Activated effector memory CD4-positive, alpha-beta T cell treated with anti-CD3 and anti-CD28 coated beads, Interleukin-2, amount 50 U/mL, for 16 hours (primary cell): Measurements from ENCODE around the gene ARID5B.

Experiments
- DNase-seq: peaks from one replicate; pipeline ENCODE4 v3.0.0-alpha.2; 2020

Gene ARID5B, protein sequence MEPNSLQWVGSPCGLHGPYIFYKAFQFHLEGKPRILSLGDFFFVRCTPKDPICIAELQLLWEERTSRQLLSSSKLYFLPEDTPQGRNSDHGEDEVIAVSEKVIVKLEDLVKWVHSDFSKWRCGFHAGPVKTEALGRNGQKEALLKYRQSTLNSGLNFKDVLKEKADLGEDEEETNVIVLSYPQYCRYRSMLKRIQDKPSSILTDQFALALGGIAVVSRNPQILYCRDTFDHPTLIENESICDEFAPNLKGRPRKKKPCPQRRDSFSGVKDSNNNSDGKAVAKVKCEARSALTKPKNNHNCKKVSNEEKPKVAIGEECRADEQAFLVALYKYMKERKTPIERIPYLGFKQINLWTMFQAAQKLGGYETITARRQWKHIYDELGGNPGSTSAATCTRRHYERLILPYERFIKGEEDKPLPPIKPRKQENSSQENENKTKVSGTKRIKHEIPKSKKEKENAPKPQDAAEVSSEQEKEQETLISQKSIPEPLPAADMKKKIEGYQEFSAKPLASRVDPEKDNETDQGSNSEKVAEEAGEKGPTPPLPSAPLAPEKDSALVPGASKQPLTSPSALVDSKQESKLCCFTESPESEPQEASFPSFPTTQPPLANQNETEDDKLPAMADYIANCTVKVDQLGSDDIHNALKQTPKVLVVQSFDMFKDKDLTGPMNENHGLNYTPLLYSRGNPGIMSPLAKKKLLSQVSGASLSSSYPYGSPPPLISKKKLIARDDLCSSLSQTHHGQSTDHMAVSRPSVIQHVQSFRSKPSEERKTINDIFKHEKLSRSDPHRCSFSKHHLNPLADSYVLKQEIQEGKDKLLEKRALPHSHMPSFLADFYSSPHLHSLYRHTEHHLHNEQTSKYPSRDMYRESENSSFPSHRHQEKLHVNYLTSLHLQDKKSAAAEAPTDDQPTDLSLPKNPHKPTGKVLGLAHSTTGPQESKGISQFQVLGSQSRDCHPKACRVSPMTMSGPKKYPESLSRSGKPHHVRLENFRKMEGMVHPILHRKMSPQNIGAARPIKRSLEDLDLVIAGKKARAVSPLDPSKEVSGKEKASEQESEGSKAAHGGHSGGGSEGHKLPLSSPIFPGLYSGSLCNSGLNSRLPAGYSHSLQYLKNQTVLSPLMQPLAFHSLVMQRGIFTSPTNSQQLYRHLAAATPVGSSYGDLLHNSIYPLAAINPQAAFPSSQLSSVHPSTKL

DNA sequence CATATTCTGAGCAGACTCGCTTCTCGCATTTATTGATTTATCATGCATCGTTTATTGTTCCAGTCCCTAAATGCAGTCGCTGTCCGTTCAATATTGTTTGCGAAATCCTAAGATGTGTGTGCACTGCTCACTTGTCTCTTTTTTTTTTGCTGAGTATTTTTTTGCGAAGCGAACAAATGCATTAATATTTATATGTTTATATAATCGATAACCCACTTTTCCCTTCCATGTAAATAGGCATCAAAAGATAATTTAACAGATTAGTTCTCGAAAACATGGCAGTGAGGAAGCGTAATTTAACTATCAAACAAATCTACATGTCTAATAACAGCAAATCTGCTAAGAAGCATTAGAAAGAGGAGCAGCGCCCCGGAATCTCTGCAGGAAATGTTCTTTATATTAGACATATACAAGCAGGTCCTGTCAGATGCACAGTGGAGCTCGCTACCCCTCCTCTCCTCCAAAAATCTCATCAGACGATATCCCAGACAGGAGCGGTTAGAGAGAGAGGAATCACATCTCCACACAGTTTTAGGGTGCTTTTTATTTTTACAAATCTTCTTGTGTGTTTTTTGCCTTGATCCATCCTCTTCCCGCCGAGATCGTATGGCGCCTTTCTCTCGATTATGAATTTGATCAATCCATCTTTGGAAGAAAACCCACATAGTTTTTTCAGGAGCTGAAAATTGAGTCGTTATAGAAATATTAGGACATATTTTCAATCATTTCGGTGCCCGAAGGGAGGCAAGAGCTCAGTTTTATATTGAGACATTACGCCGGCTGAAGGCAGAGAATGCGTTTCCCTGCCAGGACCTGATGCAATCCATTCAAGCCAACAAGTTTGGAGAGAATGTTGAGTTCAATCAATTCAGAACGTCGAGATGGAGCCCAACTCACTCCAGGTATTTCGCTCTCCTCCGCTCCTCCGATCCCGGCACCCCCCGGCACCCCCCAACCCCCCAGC lies at the start of gene ARID5B:
Gene ARID5B (plus strand): TSS at position 871 of the 964 bp plus-strand sequence. CDS start 11 bp downstream, at position 882.
- peak; percentile 80 for DNase-seq

- DNase-seq, result no peak
These were observed 49.2 kb upstream of the ARID5B start for GRCh38 chr10:61852261-61852660.

DNA sequence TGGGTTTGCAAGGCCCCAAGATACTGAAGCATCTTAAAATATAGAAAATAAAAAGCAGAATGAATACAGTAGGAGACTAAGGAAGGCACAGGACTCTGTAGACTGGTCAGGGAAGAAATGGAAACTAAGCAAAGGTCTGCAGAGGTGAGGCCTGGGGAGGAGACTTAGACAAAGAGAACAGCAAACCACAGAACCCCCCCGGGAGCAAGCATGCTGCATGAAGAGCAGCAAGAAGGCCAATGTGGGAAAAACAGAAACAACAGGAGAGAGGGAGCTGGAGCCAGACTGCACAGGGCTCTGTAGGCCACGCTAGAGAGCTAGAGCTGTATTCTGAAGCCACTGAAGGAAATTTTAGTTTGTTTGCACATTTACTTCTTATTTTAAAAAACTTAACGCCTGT lies 45.7 kb upstream of the ARID5B start:
- no peak for DNase-seq

- no peak for DNase-seq
These were observed 43.8 kb upstream of the ARID5B start for GRCh38 chr10:61857746-61858145.

- DNase-seq, result no peak
These were observed 41.7 kb upstream of the ARID5B start for GRCh38 chr10:61859786-61860185.

- DNase-seq, result no peak
These were observed 40.3 kb upstream of the ARID5B start for GRCh38 chr10:61860964-61861758.

DNA sequence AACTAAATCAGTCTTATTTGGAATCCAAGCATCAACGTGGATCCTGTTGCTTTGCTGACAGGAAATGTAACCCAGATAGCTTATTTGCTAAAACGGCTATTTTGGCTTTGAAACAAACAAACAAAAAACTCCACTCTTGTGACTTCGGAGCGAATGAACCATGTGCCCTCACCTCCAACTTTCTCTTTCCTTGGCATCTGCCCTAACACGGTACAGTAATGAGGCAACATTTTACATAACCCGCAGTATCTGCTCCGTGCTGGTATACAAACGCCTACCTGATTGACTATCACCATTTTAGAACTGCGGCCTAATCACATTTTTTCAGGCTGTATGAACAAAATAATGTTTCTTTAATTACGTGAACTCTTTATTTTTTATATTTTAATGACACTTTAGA lies 37.5 kb upstream of the ARID5B start:
- no peak for DNase-seq

DNA sequence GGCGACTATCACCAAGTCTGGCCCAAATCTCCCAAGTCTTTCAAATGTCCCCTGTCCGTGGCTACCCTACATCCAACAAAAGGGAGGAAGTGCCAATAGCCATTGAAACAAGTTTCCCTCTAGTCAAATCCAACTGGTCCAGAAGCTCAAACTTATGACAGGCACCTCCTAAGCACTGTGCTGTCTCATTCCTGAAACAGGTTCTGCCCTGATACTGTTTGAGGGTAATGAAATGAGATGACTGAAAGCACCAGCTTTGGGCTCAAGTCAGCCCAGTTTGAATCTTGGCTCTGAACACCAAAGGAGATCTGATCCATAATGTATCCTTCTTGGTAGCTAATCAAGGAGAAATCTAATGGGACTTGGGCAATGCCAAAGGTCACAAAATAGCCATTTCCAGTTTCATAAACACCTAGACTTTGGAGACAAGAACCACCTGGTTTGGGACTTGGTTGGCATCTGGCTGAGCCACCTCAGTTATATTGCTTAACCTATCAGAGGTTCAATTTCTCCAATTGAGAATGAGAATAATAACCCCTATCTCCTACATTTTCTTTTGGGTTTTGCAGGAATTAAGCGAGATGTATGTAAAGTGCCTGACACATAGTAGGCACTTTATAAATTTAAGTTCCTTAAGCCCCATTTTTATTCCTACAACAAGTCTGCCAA lies 34.7 kb upstream of the ARID5B start:
- no peak for DNase-seq

GRCh38 chr10:61867374-61867773 lies 34.1 kb upstream of the ARID5B start:
- DNase-seq, result peak; percentile 62

GRCh38 chr10:61867817-61868216 lies 33.7 kb upstream of the ARID5B start:
- peak; percentile 83 for DNase-seq

DNA sequence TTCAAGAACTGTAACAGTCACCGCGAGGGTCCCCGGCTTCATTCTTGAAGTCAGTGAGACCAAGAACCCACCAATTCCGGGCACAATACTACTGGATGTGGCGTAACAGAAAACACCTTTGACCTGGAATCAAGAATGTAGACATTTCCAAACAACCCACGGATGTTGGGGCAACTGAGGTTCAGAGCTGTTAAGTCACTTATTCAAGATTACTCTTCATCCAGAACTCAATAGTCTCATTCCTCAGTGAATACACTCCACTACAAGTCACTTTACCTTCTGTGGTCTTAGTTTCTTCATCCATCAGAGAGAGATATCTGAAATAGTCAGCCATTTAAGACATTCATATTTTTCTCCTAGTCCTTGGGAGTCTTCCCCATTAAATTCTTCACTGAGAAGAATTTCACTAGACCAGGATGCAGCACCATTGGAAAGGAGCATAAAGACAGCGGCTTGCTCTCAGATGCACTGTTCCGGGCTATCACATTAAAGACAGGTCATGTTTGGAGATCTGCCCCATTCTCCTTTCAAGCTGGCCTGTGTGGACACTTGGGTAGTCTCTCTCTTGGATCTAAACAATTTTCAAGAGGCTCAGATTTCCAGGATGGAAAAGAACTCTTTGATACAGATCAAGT lies 32.3 kb upstream of the ARID5B start:
- DNase-seq, result no peak

GRCh38 chr10:61869774-61870525 lies 31.5 kb upstream of the ARID5B start:
- no peak for DNase-seq

- DNase-seq, result no peak
These were observed 31.0 kb upstream of the ARID5B start for GRCh38 chr10:61870526-61870895.

DNA sequence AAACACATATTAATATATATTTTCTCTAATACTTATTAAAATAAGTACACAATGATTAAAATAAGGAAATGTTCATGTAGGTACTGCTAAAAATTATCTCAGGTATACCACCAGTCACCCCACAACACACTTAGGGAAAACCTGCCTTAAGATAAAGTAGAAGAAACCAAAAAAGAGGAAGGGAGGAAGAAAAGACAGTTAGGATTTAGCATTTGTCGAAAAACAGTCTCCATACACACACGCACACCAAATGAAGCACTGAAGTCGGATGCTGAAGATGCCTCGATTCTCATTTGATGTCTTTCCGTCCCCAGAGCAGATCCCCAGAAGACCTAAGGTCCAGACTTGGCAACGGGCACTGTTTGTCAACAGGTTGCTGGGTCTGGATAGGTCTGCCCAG lies 30.0 kb upstream of the ARID5B start:
- no peak for DNase-seq

DNA sequence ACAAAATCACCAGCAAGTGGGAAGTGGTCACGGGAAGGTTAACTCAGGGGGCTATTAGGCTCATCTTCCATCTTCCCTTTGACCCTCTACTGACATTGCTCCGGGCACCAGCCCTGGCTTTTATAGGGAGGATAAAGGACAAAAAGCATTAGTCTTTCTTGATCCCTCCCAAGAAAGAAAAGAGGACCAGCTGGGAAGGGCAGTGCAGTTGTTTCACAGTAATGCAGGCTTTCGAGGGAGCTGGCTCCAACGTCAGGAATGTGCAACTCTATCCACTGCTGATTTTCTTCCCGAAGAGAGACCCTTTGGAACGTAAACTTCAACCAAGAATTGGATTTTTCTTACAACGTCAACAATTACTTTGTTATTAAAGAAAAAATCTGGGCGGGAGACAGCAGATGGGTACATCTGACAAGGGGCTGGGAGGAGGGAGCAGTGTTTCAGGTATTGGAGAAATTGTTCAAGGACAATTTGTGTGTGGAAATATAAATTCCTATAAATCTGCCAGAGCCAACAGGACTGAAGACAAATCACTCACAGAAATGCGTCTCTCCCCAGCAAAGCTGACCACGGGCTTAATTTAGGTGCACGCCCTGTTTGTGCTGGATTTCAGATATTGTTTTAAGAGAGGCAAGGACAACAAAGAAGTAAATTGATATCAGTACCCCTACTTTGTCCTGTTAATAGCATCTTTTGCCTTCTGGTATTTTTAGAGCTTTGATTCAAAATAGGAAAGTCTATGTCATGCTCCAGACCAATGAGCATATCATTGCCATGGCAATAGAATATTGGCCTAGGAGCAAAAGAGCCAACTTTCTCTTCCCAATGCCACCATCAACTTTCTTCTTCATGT lies 23.4 kb upstream of the ARID5B start:
- no peak for DNase-seq

DNA sequence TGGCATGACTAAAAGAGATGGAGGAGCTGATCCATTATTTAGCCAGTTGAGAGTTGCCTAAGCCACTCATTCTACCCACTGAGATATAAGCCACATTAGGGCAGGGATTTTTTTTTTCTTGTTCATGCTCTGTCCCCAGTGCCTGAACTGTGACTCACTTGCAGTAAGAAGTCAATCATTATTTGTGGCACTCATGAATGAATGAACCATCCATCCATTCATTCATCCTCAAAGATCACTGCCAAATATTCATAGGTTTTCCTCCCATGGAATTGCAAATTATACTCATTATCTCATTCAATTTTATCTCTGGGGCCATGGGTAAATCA lies 22.8 kb upstream of the ARID5B start:
- DNase-seq, result no peak

DNA sequence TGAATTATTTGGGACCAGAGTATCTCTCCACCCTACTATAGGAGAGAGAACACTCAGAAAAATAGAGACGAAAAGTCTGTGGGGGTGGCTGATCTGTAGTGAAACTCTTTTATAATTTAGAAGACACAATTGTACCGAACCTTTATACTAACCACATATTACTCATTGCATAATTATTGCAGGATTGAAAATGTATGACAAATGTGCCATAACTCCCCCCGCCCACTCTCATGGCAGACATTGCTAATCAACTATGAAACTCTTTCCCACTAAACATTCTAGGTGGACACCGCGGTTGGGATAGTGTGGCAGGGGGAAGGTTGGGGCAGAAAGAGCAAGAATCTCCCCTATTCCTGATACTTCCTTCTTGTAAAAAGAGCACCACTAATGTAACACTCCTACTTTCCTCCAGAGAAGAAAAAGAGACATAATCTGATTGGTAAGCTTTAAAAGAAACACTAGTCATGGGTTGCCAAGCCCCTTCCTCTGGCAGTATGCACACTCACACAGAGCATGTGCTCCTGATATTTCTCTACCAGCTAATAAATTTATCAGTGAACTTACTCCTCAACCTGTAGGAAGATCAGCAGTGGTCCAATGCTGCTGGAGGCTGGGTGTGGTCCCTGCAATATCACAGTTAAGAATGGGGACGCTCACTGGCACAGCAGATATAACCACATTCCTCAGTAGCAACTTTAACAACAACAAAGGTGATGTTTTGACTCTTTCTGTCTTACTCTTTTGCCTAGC lies 18.7 kb upstream of the ARID5B start:
- DNase-seq, result peak; percentile 83
